Amygdala (tissue), 56 donors: ENCODE data around the gene GUCA2A.
A peak's percentile ranks its signal among the peaks of the same experiment; 100 is the strongest.

ENCODE experiments used
- DNase-seq, 56 donors: peaks; one replicate each; lab custom pipeline; 2025; lab: John Stamatoyannopoulos, UW

The GUCA2A gene

GRCh38 chr1:42137766-42138165 lies 26.8 kb downstream of the GUCA2A start:
- peak in 1 of 56 donors; percentile 10 for DNase-seq

- DNase-seq, result no peak
These were observed 28.1 kb downstream of the GUCA2A start for GRCh38 chr1:42136466-42136865.

- no peak for DNase-seq
These were observed 29.1 kb downstream of the GUCA2A start for GRCh38 chr1:42135426-42135825.

GRCh38 chr1:42133809-42134526 lies 30.6 kb downstream of the GUCA2A start:
- DNase-seq, result no peak

GRCh38 chr1:42133390-42133789 lies 31.2 kb downstream of the GUCA2A start:
- DNase-seq, result no peak

GRCh38 chr1:42130061-42130660 lies 34.4 kb downstream of the GUCA2A start:
- no peak for DNase-seq

- peak in 3 of 56 donors; percentile 12 to 36 (median 25) for DNase-seq
These were observed 35.6 kb downstream of the GUCA2A start for GRCh38 chr1:42128964-42129363.

GRCh38 chr1:42128499-42128898 lies 36.0 kb downstream of the GUCA2A start:
- no peak for DNase-seq

GRCh38 chr1:42127767-42128166 lies 36.8 kb downstream of the GUCA2A start:
- no peak for DNase-seq

GRCh38 chr1:42125552-42125951 lies 39.0 kb downstream of the GUCA2A start:
- DNase-seq, result no peak

- DNase-seq, result no peak
These were observed 42.1 kb downstream of the GUCA2A start for GRCh38 chr1:42122408-42122807.

GRCh38 chr1:42118125-42118524 lies 46.4 kb downstream of the GUCA2A start:
- no peak for DNase-seq

GRCh38 chr1:42117214-42117613 lies 47.3 kb downstream of the GUCA2A start:
- no peak for DNase-seq

GRCh38 chr1:42114229-42114628 lies 50.3 kb downstream of the GUCA2A start:
- no peak for DNase-seq
